HepG2 (cell line): ENCODE measurements around the gene PTPN22. TPM values are rescaled to one million over a fixed set of nuclear protein-coding genes. Genes with fewer than 3 reads are reported as not detected.
A peak's percentile ranks its signal among the peaks of the same experiment; 100 is the strongest.

Source experiments
- E2F1 ChIP-seq: sonication (generic); formaldehyde crosslinking; IDR thresholded peaks from 2 replicates; pipeline ENCODE4 v1.5.0; 2020; ENCODE audit warnings: missing genetic modification reagents
- ERF ChIP-seq: IDR thresholded peaks from 2 replicates; pipeline ENCODE4 v1.6.1; 2018; ENCODE audit warnings: missing biosample characterization, missing genetic modification reagents
- EZH2 ChIP-seq: conservative IDR thresholded peaks from 2 replicates; pipeline ENCODE4 v1.6.1; 2012; ENCODE audit warnings: mild to moderate bottlenecking, low read depth, low read length, moderate library complexity
- MNT ChIP-seq: fragments of 450-650 bp; IDR thresholded peaks from 2 replicates; pipeline ENCODE4 v1.6.1; 2016
- MXD1 ChIP-seq: sonication (generic); formaldehyde crosslinking; IDR thresholded peaks from 2 replicates; pipeline ENCODE4 v1.4.0; 2020; ENCODE audit warnings: mild to moderate bottlenecking, missing genetic modification reagents
- RBM22 ChIP-seq: fragments of 200-400 bp; formaldehyde crosslinking; optimal IDR thresholded peaks from 2 replicates; pipeline ENCODE3; 2017; ENCODE audit warnings: mild to moderate bottlenecking, low read length, moderate library complexity
- TCF7 ChIP-seq: sonication (generic); IDR thresholded peaks from 2 replicates; pipeline ENCODE4 v1.6.1; 2016; ENCODE audit warnings: antibody characterized with exemption, low read depth
- U2AF2 ChIP-seq: fragments of 200-400 bp; formaldehyde crosslinking; IDR thresholded peaks from 2 replicates; pipeline ENCODE4 v1.6.1; 2017; ENCODE audit warnings: low read depth, mild to moderate bottlenecking, low read length
- UBTF ChIP-seq: sonication (generic); formaldehyde crosslinking; IDR thresholded peaks from 2 replicates; pipeline ENCODE4 v1.4.0; 2020; ENCODE audit warnings: mild to moderate bottlenecking, missing genetic modification reagents
- ZBTB4 ChIP-seq: sonication (generic); formaldehyde crosslinking; IDR thresholded peaks from 2 replicates; pipeline ENCODE4 v1.4.0; 2020; ENCODE audit warnings: missing genetic modification reagents, mild to moderate bottlenecking, borderline replicate concordance
- ZNF20 ChIP-seq: sonication (generic); formaldehyde crosslinking; IDR thresholded peaks from 2 replicates; pipeline ENCODE4 v1.4.0; 2020; ENCODE audit warnings: mild to moderate bottlenecking, moderate library complexity, missing genetic modification reagents
- ZNF225 ChIP-seq: sonication (generic); formaldehyde crosslinking; IDR thresholded peaks from 2 replicates; pipeline ENCODE4 v1.4.0; 2020; ENCODE audit warnings: mild to moderate bottlenecking, missing genetic modification reagents
- ZNF350 ChIP-seq: sonication (generic); formaldehyde crosslinking; IDR thresholded peaks from 2 replicates; pipeline ENCODE4 v1.4.0; 2020; ENCODE audit warnings: mild to moderate bottlenecking, low read depth, missing genetic modification reagents, borderline replicate concordance
- ZSCAN12 ChIP-seq: sonication (generic); formaldehyde crosslinking; IDR thresholded peaks from 2 replicates; pipeline ENCODE4 v1.9.0; 2021; ENCODE audit warnings: mild to moderate bottlenecking, missing genetic modification reagents
- polyA plus RNA-seq, 8 experiments: library from polyadenylated mRNA; depleted of rRNA in 3 of 8; stranded (reverse) in 7 of 8; unstranded in 1 of 8; fragments of >200 nt; fragmentation: Illumina TruSeq in 4 of 8; extraction: Trizol in 4 of 8; gene quantifications; 2 replicates each; pipeline versions ENCODE4 v1.2.1 to v1.2.3, GENCODE V29; 2011 to 2016; ENCODE audit warnings: low read depth in 4 of 8, missing spikeins in 1 of 8, mixed read lengths in 1 of 8; ENCODE audit not compliant: insufficient read depth in 1 of 8
- total RNA-seq, 5 experiments: library from RNA; depleted of rRNA; stranded (reverse); fragments of >200 nt; fragmentation: Illumina TruSeq; extraction: Trizol; gene quantifications; 2 replicates each; pipeline ENCODE4 v1.2.3, GENCODE V29; 2016; ENCODE audit warnings: low read depth in 1 of 5

Gene PTPN22
- total and polyA plus RNA-seq, 2 of the 13 experiments (the other 11 are each of a cell fraction or from before 2014, with no cell fraction given), result not detected

GRCh38 chr1:113811888-113812660 is 59.4 kb downstream of the PTPN22 start, which contains the start of gene RSBN1 (continued):
- TF ChIP-seq UBTF (CRISPR knock-in tag) (peak; percentile 92), RBM22 (no peak), ZNF225 (CRISPR knock-in tag) (peak; percentile 73; the same call in 1 of the 2 replicates), ZSCAN12 (CRISPR knock-in tag) (0 out of 2 replicates have a peak, but pooled peaks have one; percentile 50), ERF (CRISPR knock-in tag) (peak; percentile 58), ZBTB4 (CRISPR knock-in tag) (peak; percentile 76), MNT (peak; percentile 43), ZNF20 (CRISPR knock-in tag) (no peak), EZH2 (no peak), TCF7 (peak; percentile 13; the same call in 1 of the 2 replicates), ZNF350 (CRISPR knock-in tag) (peak; percentile 72), E2F1 (CRISPR knock-in tag) (peak; percentile 93), MXD1 (CRISPR knock-in tag) (0 out of 2 replicates have a peak, but pooled peaks have one; percentile 37), U2AF2 (no peak)
